K562 (cell line): ENCODE results near the gene POU2F3. TPM values are rescaled to one million over a fixed set of nuclear protein-coding genes. Genes with fewer than 3 reads are reported as not detected.

Source experiments
- ATAC-seq: fragments of 200-7000 bp; cut with Tn5 transposase; 3 replicates; pipeline ENCODE4 v1.9.1; 2020; ENCODE audit warnings: moderate library complexity
- BruUV-seq: library from RNA; stranded (reverse); fragments of 400-500 nt; replicated peaks from 2 replicates; lab custom pipeline; 2021; lab: Mats Ljungman, UMichigan
- CTCF ChIA-PET: fragments of 300-600 bp; formaldehyde crosslinking; extraction: SDS; loops from one replicate; lab custom pipeline; 2021; ENCODE audit warnings: low intra/inter-chr PET ratio; lab: Yijun Ruan, JAX
- POLR2A ChIA-PET: fragments of 300-600, 350-650 bp; sonication (Branson Sonifier 250); formaldehyde crosslinking; extraction: SDS; loops from one replicate; lab custom pipeline; 2021; ENCODE audit warnings: antibody characterized with exemption, inconsistent platforms; lab: Yijun Ruan, JAX
- DNase-seq, 4 experiments: peaks; one replicate each; pipeline versions ENCODE4 v3.0.0 to v3.0.0-alpha.2; 2011 to 2018; ENCODE audit warnings: low spot score in 3 of 4, mixed read lengths in 3 of 4; ENCODE audit errors: extremely low read depth in 1 of 4
- FAIRE-seq: peaks from 2 replicates; lab custom pipeline; 2011; peaks lifted over from hg19 to GRCh38; lab: Jason Lieb, UNC
- H2AFZ ChIP-seq: 2 replicates; pipeline ENCODE4 v1.6.0; 2011; ENCODE audit warnings: low read depth, low read length, control low read depth, inconsistent platforms
- H3K27ac ChIP-seq: fragments of 200-600 bp; 3 replicates; pipeline ENCODE4 v1.8.0; 2011; ENCODE audit warnings: low read depth, mild to moderate bottlenecking, control low read depth, inconsistent platforms, low read length, moderate library complexity, mixed read lengths; ENCODE audit errors: extremely low read depth
- H3K27me3 ChIP-seq, 2 experiments: fragments of 300-600 bp in 1 of 2; 2 replicates in 1 of 2; 3 replicates in 1 of 2; pipeline versions ENCODE4 v1.6.0 to v1.8.0; 2011; ENCODE audit warnings: inconsistent platforms in 2 of 2, low read length in 2 of 2, mild to moderate bottlenecking in 1 of 2, mixed read lengths in 1 of 2, moderate library complexity in 1 of 2; ENCODE audit not compliant: control insufficient read depth in 2 of 2, insufficient read depth in 2 of 2
- H3K36me3 ChIP-seq: fragments of 300-600 bp; 3 replicates; pipeline ENCODE4 v1.8.0; 2011; ENCODE audit warnings: mild to moderate bottlenecking, low read length, inconsistent platforms; ENCODE audit not compliant: control insufficient read depth, insufficient read depth
- H3K4me1 ChIP-seq, 2 experiments: fragments of 200-600 bp in 1 of 2; replicated peaks in 1 of 2; 2 replicates in 1 of 2; 3 replicates in 1 of 2; pipeline versions ENCODE4 v1.5.1 to v1.8.0; 2011; ENCODE audit warnings: inconsistent platforms in 2 of 2, low read length in 2 of 2, mild to moderate bottlenecking in 1 of 2, mixed read lengths in 1 of 2, moderate library complexity in 1 of 2; ENCODE audit not compliant: control insufficient read depth in 2 of 2, insufficient read depth in 2 of 2
- H3K4me2 ChIP-seq: 2 replicates; pipeline ENCODE4 v1.6.1; 2011; ENCODE audit warnings: low read length, control low read depth, inconsistent platforms, mixed read lengths; ENCODE audit not compliant: insufficient read depth
- H3K4me3 ChIP-seq: fragments of 200-600 bp; sonication (generic), shearing (Covaris generic); 2 replicates; pipeline ENCODE4 v1.5.1; 2016; ENCODE audit warnings: control low read depth, inconsistent platforms
- H3K79me2 ChIP-seq: fragments of 200-600 bp; 3 replicates; pipeline ENCODE4 v1.8.0; 2011; ENCODE audit warnings: low read length, inconsistent platforms; ENCODE audit not compliant: control insufficient read depth, insufficient read depth
- H3K9ac ChIP-seq, 2 experiments: 2 replicates each; pipeline versions ENCODE4 v1.6.0 to v1.6.1; 2011; ENCODE audit warnings: low read depth in 2 of 2, low read length in 2 of 2, control low read depth in 1 of 2, inconsistent platforms in 1 of 2, mild to moderate bottlenecking in 1 of 2, mixed read lengths in 1 of 2; ENCODE audit not compliant: insufficient read depth in 1 of 2
- H3K9me1 ChIP-seq: one replicate; pipeline ENCODE4 v1.6.0; 2011; ENCODE audit warnings: inconsistent platforms, mild to moderate bottlenecking, low read length, moderate library complexity; ENCODE audit not compliant: control insufficient read depth, insufficient read depth
- H3K9me3 ChIP-seq: replicated peaks from 2 replicates; pipeline ENCODE4 v1.5.1; 2011; ENCODE audit warnings: low read depth, low read length, inconsistent platforms; ENCODE audit not compliant: control insufficient read depth, insufficient read depth
- H4K20me1 ChIP-seq: replicated peaks from 2 replicates; pipeline ENCODE4 v1.6.1; 2011; ENCODE audit warnings: low read length, inconsistent platforms, mixed read lengths; ENCODE audit not compliant: control insufficient read depth, insufficient read depth
- ATF2 ChIP-seq: sonication (generic); formaldehyde crosslinking; IDR thresholded peaks from 2 replicates; pipeline ENCODE4 v1.8.1; 2022; ENCODE audit warnings: missing genetic modification reagents
- CTBP1 ChIP-seq: fragments of 450-650 bp; IDR thresholded peaks from 2 replicates; pipeline ENCODE4 v1.6.1; 2016; ENCODE audit warnings: borderline replicate concordance
- SIN3B ChIP-seq: fragments of 450-650 bp; IDR thresholded peaks from 2 replicates; pipeline ENCODE4 v1.6.1; 2017; ENCODE audit warnings: low read depth, mild to moderate bottlenecking, moderate library complexity
- USF1 ChIP-seq: sonication (generic); formaldehyde crosslinking; IDR thresholded peaks from 2 replicates; pipeline ENCODE4 v1.9.0; 2022; ENCODE audit warnings: mild to moderate bottlenecking, missing genetic modification reagents
- WGBS: fragments of 100-300 bp; shearing (Covaris generic); methylation state at CpG from one replicate; pipeline ENCODE4 v1.1.6; 2016; ENCODE audit warnings: low coverage, mixed read lengths; ENCODE audit not compliant: insufficient coverage; ENCODE audit errors: missing lambda C conversion rate; 5-methylcytosine and 5-hydroxymethylcytosine counted together
- in situ Hi-C: fragments of 300-500 bp; cut with MboI; formaldehyde crosslinking; loops from 4 replicates; pipeline ENCODE4 v1.15.0; 2018; ENCODE audit warnings: inconsistent platforms, mixed read lengths
- intact Hi-C: fragments of 100-400 bp; cut with micrococcal nuclease; formaldehyde crosslinking; loops from 2 replicates; pipeline ENCODE4 v1.14.2; 2022
- polyA plus RNA-seq, 8 experiments: library from polyadenylated mRNA; depleted of rRNA in 4 of 8; stranded (reverse) in 5 of 8; unstranded in 3 of 8; fragments of >200 nt; fragmentation: Nextera tagmentation in 2 of 8; fragmentation: Illumina TruSeq in 1 of 8; extraction: Ambion mirVana in 2 of 8; extraction: Trizol in 1 of 8; gene quantifications; 2 replicates each; pipeline versions ENCODE4 v1.2.1 to v1.2.3, GENCODE V29; 2011 to 2014; ENCODE audit warnings: inconsistent platforms in 1 of 8, missing spikeins in 1 of 8
- total RNA-seq, 7 experiments: library from RNA; depleted of rRNA in 6 of 7; stranded (reverse); fragments of >200 nt in 6 of 7; fragmentation: Illumina TruSeq in 2 of 7; extraction: Trizol in 2 of 7; gene quantifications; 2 replicates each; pipeline versions ENCODE4 v1.2.1 to v1.2.3, GENCODE V29; 2011 to 2021; ENCODE audit warnings: low replicate concordance in 1 of 7
- TF ChIP-seq, protein P1 (sequence below): fragments of 250-450 bp; sonication (Bioruptor Pico); IDR thresholded peaks from 2 replicates; pipeline ENCODE4 v1.4.0; 2020; ENCODE audit warnings: mild to moderate bottlenecking

Gene POU2F3
- total and polyA plus RNA-seq, 9 of the 15 experiments (the other 6 are each of a cell fraction or from before 2014, with no cell fraction given) = not detected

- TF ChIP-seq, protein P1, sequence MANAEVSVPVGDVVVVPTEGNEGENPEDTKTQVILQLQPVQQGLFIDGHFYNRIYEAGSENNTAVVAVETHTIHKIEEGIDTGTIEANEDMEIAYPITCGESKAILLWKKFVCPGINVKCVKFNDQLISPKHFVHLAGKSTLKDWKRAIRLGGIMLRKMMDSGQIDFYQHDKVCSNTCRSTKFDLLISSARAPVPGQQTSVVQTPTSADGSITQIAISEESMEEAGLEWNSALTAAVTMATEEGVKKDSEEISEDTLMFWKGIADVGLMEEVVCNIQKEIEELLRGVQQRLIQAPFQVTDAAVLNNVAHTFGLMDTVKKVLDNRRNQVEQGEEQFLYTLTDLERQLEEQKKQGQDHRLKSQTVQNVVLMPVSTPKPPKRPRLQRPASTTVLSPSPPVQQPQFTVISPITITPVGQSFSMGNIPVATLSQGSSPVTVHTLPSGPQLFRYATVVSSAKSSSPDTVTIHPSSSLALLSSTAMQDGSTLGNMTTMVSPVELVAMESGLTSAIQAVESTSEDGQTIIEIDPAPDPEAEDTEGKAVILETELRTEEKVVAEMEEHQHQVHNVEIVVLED (CRISPR knock-in tag) = no peak
- no peak for TF ChIP-seq CTBP1
- no peak for TF ChIP-seq USF1 (CRISPR knock-in tag)
These were observed 9.4 kb upstream of the POU2F3 start (continued) for GRCh38 chr11:120230433-120231071.

- Histone ChIP-seq H4K20me1 (peaks cover 17% of the 10 kb centered on the region), H3K4me2 (no peak overlapping the region), H3K9ac (no peak overlapping the region), H3K9me3 (no peaks in the 10 kb centered on the region), H3K9me1 (peaks cover 2% of the 10 kb centered on the region), H3K27me3 (peaks cover 8 to 39% of the 10 kb centered on the region in 2 experiments; a peak in 4 of 5 replicates), H3K36me3 (no peaks in the 10 kb centered on the region), H2AFZ (no peak overlapping the region), H3K27ac (no peak overlapping the region), H3K4me3 (no peak overlapping the region), H3K4me1 (no peaks in the 10 kb centered on the region)
- DNase-seq = no peak
- WGBS = 0% methylated on average over 2 of the region's 4 CpGs
- no peak for ATAC-seq
- TF ChIP-seq ATF2 (no peak), SIN3B (no peak)
- TF ChIP-seq, all 486 proteins: peak for 0
- FAIRE-seq = no peak
- POLR2A ChIA-PET = interaction anchor here (0.6 to 1.9 kb wide), 2 partner anchors 12 to 19 kb away, joined by 3 to 7 read pairs; no protein-coding TSS in a partner anchor
- intact Hi-C loops = no loop called here
- no TSS peak for BruUV-seq
- H3K79me2 ChIP-seq = no peaks in the 10 kb centered on the region
- in situ Hi-C loops = no loop called here
- CTCF ChIA-PET = interaction anchor here (1.0 kb wide), 1 partner anchor 63 kb away, joined by 3 read pairs; no protein-coding TSS in a partner anchor
These were observed 8.0 kb upstream of the POU2F3 start for GRCh38 chr11:120231963-120232362.
